Measurements from ENCODE around the gene CXCR5.

The CXCR5 gene

GRCh38 chr11:118877487-118878162, 6.1 kb upstream of the CXCR5 start:
- no peak for DNase-seq

- no peak for DNase-seq
Measured at GRCh38 chr11:118878163-118878563, 5.5 kb upstream of the CXCR5 start.

GRCh38 chr11:118881228-118881627, 2.5 kb upstream of the CXCR5 start:
- DNase-seq = no peak

GRCh38 chr11:118882491-118882890, 1.2 kb upstream of the CXCR5 start:
- DNase-seq = no peak

- no peak for DNase-seq
Measured at GRCh38 chr11:118883004-118883367, 706 bp upstream of the CXCR5 start.

GRCh38 chr11:118884875-118885274, 1.2 kb downstream of the CXCR5 start:
- no peak for DNase-seq

GRCh38 chr11:118885319-118885718, 1.6 kb downstream of the CXCR5 start:
- DNase-seq = no peak

- DNase-seq = no peak
Measured at GRCh38 chr11:118885831-118886565, 2.3 kb downstream of the CXCR5 start.

GRCh38 chr11:118886681-118887111, 3.0 kb downstream of the CXCR5 start:
- DNase-seq = no peak

GRCh38 chr11:118887206-118887605, 3.5 kb downstream of the CXCR5 start:
- DNase-seq = no peak

- DNase-seq = no peak
Measured at GRCh38 chr11:118888398-118888797, 4.7 kb downstream of the CXCR5 start.

- DNase-seq = no peak
Measured at GRCh38 chr11:118889797-118890196, 6.1 kb downstream of the CXCR5 start.

GRCh38 chr11:118892514-118892913, 8.8 kb downstream of the CXCR5 start:
- DNase-seq = peak; percentile 57

GRCh38 chr11:118892964-118893363, 9.3 kb downstream of the CXCR5 start:
- no peak for DNase-seq

GRCh38 chr11:118893662-118894061, 10.0 kb downstream of the CXCR5 start:
- no peak for DNase-seq

GRCh38 chr11:118894192-118894591, 10.5 kb downstream of the CXCR5 start:
- no peak for DNase-seq

GRCh38 chr11:118895093-118896039, 11.7 kb downstream of the CXCR5 start:
- DNase-seq = peak; percentile 71

- DNase-seq = no peak
Measured at GRCh38 chr11:118896472-118896913, 12.8 kb downstream of the CXCR5 start.

GRCh38 chr11:118896921-118897591, 13.4 kb downstream of the CXCR5 start:
- DNase-seq = no peak

GRCh38 chr11:118897721-118898310, 14.1 kb downstream of the CXCR5 start:
- DNase-seq = no peak

GRCh38 chr11:118898400-118899295, 15.0 kb downstream of the CXCR5 start:
- no peak for DNase-seq
